ENCODE data around the gene IQCM. TPM values are rescaled to one million over a fixed set of nuclear protein-coding genes. Genes with fewer than 3 reads are reported as not detected.

The IQCM gene, protein sequence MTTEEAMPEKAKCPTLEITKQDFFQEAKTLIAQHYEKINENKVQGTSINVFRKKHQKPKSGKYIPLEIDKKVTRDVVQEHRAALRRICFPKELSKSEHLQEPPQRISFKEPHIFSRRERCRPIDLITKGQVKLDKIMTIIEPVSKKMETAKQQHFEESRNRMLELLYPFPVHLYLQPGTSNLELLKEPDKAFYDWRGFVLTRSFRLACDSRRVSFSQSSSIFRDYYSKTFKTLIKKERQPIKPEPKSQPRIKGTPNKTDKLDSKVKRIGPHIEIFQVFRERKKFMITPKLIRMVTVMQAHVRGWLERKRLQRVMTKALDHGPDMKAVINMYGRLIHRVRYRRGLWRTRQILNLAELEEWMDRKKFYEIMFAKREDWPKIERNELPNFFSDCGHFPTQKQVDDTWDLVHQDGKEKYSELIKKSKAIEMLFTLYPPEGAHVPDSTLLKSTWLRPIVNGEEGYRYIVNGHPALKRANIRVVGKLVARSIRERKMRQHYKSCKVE
- total RNA-seq, result not detected in 2 replicates
- long read RNA-seq, result 0 reads

DNA sequence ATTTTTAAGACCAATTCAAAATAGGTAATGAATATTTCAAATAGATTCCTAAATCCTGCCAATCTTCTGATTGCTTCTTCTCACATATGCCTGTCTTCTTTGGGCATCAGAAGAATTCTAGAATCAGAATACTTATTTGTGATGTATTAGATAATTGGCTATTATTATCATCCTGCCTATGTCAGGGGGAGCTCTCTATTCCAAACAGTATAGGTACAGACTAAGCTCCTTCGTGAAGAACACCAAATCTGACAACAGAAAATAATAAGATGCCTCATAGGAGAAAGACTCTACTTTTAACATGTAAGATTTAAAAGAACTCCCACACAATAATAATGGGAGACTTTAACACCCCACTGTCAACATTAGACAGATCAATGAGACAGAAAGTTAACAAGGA is at the start of gene IQCM:
Gene IQCM (minus strand): TSS at position 101 of the 400 bp plus-strand sequence. CDS start 73,152 bp downstream, outside the sequence.
- no peak for DNase-seq (ENCODE audit: low read depth, low spot score)
- no peaks in the 10 kb centered on the region for H3K4me1 Mint-ChIP-seq
- no peak within 1 kb of the TSS for H3K27ac Mint-ChIP-seq (ENCODE audit: unreplicated experiment)
- H3K27me3 Mint-ChIP-seq (ENCODE audit: low read depth), result no peaks in the 10 kb centered on the region
- TF ChIP-seq, protein P1, sequence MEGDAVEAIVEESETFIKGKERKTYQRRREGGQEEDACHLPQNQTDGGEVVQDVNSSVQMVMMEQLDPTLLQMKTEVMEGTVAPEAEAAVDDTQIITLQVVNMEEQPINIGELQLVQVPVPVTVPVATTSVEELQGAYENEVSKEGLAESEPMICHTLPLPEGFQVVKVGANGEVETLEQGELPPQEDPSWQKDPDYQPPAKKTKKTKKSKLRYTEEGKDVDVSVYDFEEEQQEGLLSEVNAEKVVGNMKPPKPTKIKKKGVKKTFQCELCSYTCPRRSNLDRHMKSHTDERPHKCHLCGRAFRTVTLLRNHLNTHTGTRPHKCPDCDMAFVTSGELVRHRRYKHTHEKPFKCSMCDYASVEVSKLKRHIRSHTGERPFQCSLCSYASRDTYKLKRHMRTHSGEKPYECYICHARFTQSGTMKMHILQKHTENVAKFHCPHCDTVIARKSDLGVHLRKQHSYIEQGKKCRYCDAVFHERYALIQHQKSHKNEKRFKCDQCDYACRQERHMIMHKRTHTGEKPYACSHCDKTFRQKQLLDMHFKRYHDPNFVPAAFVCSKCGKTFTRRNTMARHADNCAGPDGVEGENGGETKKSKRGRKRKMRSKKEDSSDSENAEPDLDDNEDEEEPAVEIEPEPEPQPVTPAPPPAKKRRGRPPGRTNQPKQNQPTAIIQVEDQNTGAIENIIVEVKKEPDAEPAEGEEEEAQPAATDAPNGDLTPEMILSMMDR (conservative IDR thresholded peaks at IDR 0.05), result no peak
- H3K36me3 Mint-ChIP-seq (ENCODE audit: low read depth), result no peaks in the 10 kb centered on the region
- no peak within 1 kb of the TSS for H3K4me3 Mint-ChIP-seq
- H3K9me3 Mint-ChIP-seq, result no peaks in the 10 kb centered on the region

DNA sequence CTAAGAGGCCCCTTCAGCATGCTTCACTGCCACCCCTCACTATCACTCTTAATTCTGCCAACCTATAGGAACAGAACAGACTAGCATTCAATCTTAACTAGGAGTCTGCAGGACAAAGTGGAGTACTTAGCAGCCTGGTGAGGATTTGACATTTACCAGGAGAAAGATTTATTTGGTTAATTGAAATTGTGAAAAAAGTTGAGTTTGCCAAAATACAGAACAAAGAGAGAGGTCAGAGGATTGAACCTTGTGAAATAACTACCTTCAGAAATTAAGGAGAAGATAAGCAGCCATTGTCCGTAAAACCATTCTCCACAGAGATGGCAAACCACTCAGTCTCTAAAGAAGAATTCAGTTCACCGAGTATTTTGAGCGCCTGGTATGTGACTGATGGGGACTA is 41.8 kb upstream of the IQCM start:
- H3K27ac Mint-ChIP-seq (ENCODE audit: unreplicated experiment), result no peak overlapping the region
- no peaks in the 10 kb centered on the region for H3K9me3 Mint-ChIP-seq
- H3K36me3 Mint-ChIP-seq (ENCODE audit: low read depth), result no peaks in the 10 kb centered on the region
- no peak for DNase-seq (ENCODE audit: low read depth, low spot score)
- H3K4me3 Mint-ChIP-seq, result no peak overlapping the region
- TF ChIP-seq, protein P1 (conservative IDR thresholded peaks at IDR 0.05), result no peak
- no peaks in the 10 kb centered on the region for H3K4me1 Mint-ChIP-seq
- no peaks in the 10 kb centered on the region for H3K27me3 Mint-ChIP-seq (ENCODE audit: low read depth)

GRCh38 chr4:149845743-149846142 is 30.1 kb upstream of the IQCM start:
- DNase-seq (ENCODE audit: low read depth, low spot score), result no peak
- no peaks in the 10 kb centered on the region for H3K4me1 Mint-ChIP-seq
- H3K27ac Mint-ChIP-seq (ENCODE audit: unreplicated experiment), result no peak overlapping the region
- TF ChIP-seq, protein P1 (conservative IDR thresholded peaks at IDR 0.05), result no peak
- no peak overlapping the region for H3K4me3 Mint-ChIP-seq
- H3K9me3 Mint-ChIP-seq, result no peaks in the 10 kb centered on the region
- H3K27me3 Mint-ChIP-seq (ENCODE audit: low read depth), result no peaks in the 10 kb centered on the region
- no peaks in the 10 kb centered on the region for H3K36me3 Mint-ChIP-seq (ENCODE audit: low read depth)

- no peak for DNase-seq (ENCODE audit: low read depth, low spot score)
- H3K4me1 Mint-ChIP-seq, result no peaks in the 10 kb centered on the region
- no peak overlapping the region for H3K27ac Mint-ChIP-seq (ENCODE audit: unreplicated experiment)
- H3K4me3 Mint-ChIP-seq, result no peak overlapping the region
- no peaks in the 10 kb centered on the region for H3K9me3 Mint-ChIP-seq
- TF ChIP-seq, protein P1 (conservative IDR thresholded peaks at IDR 0.05), result no peak
- H3K36me3 Mint-ChIP-seq (ENCODE audit: low read depth), result no peaks in the 10 kb centered on the region
- H3K27me3 Mint-ChIP-seq (ENCODE audit: low read depth), result no peaks in the 10 kb centered on the region
Observed at GRCh38 chr4:149841686-149842085, 26.0 kb upstream of the IQCM start.

DNA sequence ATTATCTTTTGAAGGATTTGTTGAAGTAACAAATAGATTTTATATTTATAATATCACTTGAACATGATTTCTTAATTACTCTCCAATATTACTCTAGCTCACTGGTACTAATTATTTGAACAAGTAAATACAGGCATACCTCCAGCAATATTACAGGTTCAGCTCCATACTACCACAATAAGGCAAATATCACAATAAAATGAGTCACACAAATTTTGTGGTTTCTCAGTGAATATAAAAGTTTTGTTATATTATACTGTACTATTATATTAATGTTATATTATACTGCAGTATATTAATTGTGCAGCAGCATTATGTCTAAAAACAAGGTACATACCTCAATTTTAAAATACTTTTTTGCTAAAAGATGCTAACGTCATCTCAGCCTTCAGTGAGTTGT is 22.4 kb upstream of the IQCM start:
- no peaks in the 10 kb centered on the region for H3K9me3 Mint-ChIP-seq
- H3K4me1 Mint-ChIP-seq, result no peaks in the 10 kb centered on the region
- H3K27me3 Mint-ChIP-seq (ENCODE audit: low read depth), result no peaks in the 10 kb centered on the region
- no peak for DNase-seq (ENCODE audit: low read depth, low spot score)
- no peak overlapping the region for H3K27ac Mint-ChIP-seq (ENCODE audit: unreplicated experiment)
- TF ChIP-seq, protein P1 (conservative IDR thresholded peaks at IDR 0.05), result no peak
- no peaks in the 10 kb centered on the region for H3K36me3 Mint-ChIP-seq (ENCODE audit: low read depth)
- H3K4me3 Mint-ChIP-seq, result no peak overlapping the region
